SK-N-SH treated with all-trans-retinoic acid at 6 μM for 48 hours (cell line): Measurements from ENCODE around the gene B9D1.

Experiments used
- ATAC-seq: fragments of 200-7000 bp; cut with Tn5 transposase; 3 replicates; pipeline ENCODE4 v1.9.1; 2020; ENCODE audit warnings: mild to moderate bottlenecking, moderate library complexity
- ARNTL ChIP-seq: fragments of 450-650 bp; formaldehyde crosslinking; IDR thresholded peaks from 2 replicates; pipeline ENCODE4 v1.5.0; 2020; ENCODE audit warnings: low read depth, mild to moderate bottlenecking, moderate library complexity, borderline replicate concordance
- BACH2 ChIP-seq: fragments of 250-450 bp; sonication (Bioruptor Pico); IDR thresholded peaks from 2 replicates; pipeline ENCODE4 v1.9.0; 2021; ENCODE audit warnings: mild to moderate bottlenecking, borderline replicate concordance
- CREB5 ChIP-seq: fragments of 250-450 bp; sonication (Bioruptor Pico); IDR thresholded peaks from 2 replicates; pipeline ENCODE4 v1.5.1; 2020; ENCODE audit warnings: low read depth, mild to moderate bottlenecking, moderate library complexity
- CSRNP3 ChIP-seq: fragments of 250-450 bp; sonication (Bioruptor Pico); IDR thresholded peaks from 2 replicates; pipeline ENCODE4 v1.5.1; 2021; ENCODE audit warnings: mild to moderate bottlenecking, moderate library complexity
- ESRRG ChIP-seq: fragments of 250-450 bp; sonication (Bioruptor Pico); IDR thresholded peaks from 2 replicates; pipeline ENCODE4 v1.6.1; 2021; ENCODE audit warnings: mild to moderate bottlenecking
- GLIS3 ChIP-seq: fragments of 250-450 bp; sonication (Bioruptor Pico); IDR thresholded peaks from 2 replicates; pipeline ENCODE4 v1.5.0; 2020; ENCODE audit warnings: mild to moderate bottlenecking, moderate library complexity
- ISL1 ChIP-seq: fragments of 250-450 bp; sonication (Bioruptor Pico); IDR thresholded peaks from 2 replicates; pipeline ENCODE4 v2.1.2; 2022; ENCODE audit warnings: mild to moderate bottlenecking, moderate library complexity
- OSR1 ChIP-seq: fragments of 250-450 bp; sonication (Bioruptor Pico); IDR thresholded peaks from 2 replicates; pipeline ENCODE4 v1.8.0; 2022; ENCODE audit warnings: moderate library complexity, mild to moderate bottlenecking, inconsistent platforms
- PATZ1 ChIP-seq: fragments of 250-450 bp; sonication (Bioruptor Pico); IDR thresholded peaks from 2 replicates; pipeline ENCODE4 v1.8.0; 2020; ENCODE audit warnings: mild to moderate bottlenecking, moderate library complexity, borderline replicate concordance
- POU6F1 ChIP-seq: fragments of 250-450 bp; sonication (Bioruptor Pico); IDR thresholded peaks from 2 replicates; pipeline ENCODE4 v1.8.0; 2021; ENCODE audit warnings: low read depth, mild to moderate bottlenecking, moderate library complexity, borderline replicate concordance
- RARB ChIP-seq: fragments of 250-450 bp; sonication (Bioruptor Pico); IDR thresholded peaks from 2 replicates; pipeline ENCODE4 v1.8.0; 2021; ENCODE audit warnings: mild to moderate bottlenecking, moderate library complexity
- SNAI2 ChIP-seq: fragments of 250-450 bp; sonication (Bioruptor Pico); IDR thresholded peaks from 2 replicates; pipeline ENCODE4 v1.5.0; 2020; ENCODE audit warnings: mild to moderate bottlenecking, moderate library complexity
- TOX ChIP-seq: fragments of 250-450 bp; sonication (Bioruptor Pico); IDR thresholded peaks from 2 replicates; pipeline ENCODE4 v1.8.0; 2021; ENCODE audit warnings: mild to moderate bottlenecking, moderate library complexity, borderline replicate concordance
- TSHZ2 ChIP-seq: fragments of 250-450 bp; sonication (Bioruptor Pico); IDR thresholded peaks from 2 replicates; pipeline ENCODE4 v1.5.0; 2020; ENCODE audit warnings: mild to moderate bottlenecking, moderate library complexity
- ZC3H10 ChIP-seq: fragments of 250-450 bp; sonication (Bioruptor Pico); IDR thresholded peaks from 2 replicates; pipeline ENCODE4 v1.5.1; 2021; ENCODE audit warnings: mild to moderate bottlenecking, moderate library complexity
- ZFP3 ChIP-seq: fragments of 250-450 bp; sonication (Bioruptor Pico); IDR thresholded peaks from 2 replicates; pipeline ENCODE4 v1.5.0; 2020; ENCODE audit warnings: mild to moderate bottlenecking, moderate library complexity
- ZFP30 ChIP-seq: fragments of 450-650 bp; formaldehyde crosslinking; IDR thresholded peaks from 2 replicates; pipeline ENCODE4 v1.5.0; 2022; ENCODE audit warnings: mild to moderate bottlenecking, moderate library complexity
- ZNF565 ChIP-seq: fragments of 450-650 bp; formaldehyde crosslinking; conservative IDR thresholded peaks from 2 replicates; pipeline ENCODE4 v1.5.0; 2020; ENCODE audit warnings: low read depth, mild to moderate bottlenecking, moderate library complexity
- ZNF70 ChIP-seq: fragments of 450-650 bp; formaldehyde crosslinking; IDR thresholded peaks from 2 replicates; pipeline ENCODE4 v1.5.0; 2020; ENCODE audit warnings: mild to moderate bottlenecking, moderate library complexity
- ZNF8 ChIP-seq: fragments of 450-650 bp; formaldehyde crosslinking; IDR thresholded peaks from 2 replicates; pipeline ENCODE4 v1.5.0; 2020; ENCODE audit warnings: mild to moderate bottlenecking, moderate library complexity

The B9D1 gene

GRCh38 chr17:19408346-19408710 lies 45.8 kb upstream of the B9D1 start (continued):
- no peak for TF ChIP-seq PATZ1 (CRISPR knock-in tag)
- TF ChIP-seq, all 23 proteins: peak for 0

GRCh38 chr17:19407601-19408345 lies 45.2 kb upstream of the B9D1 start:
- no peak for TF ChIP-seq TSHZ2 (CRISPR knock-in tag)
- TF ChIP-seq ISL1 (CRISPR knock-in tag) = no peak
- TF ChIP-seq RARB (CRISPR knock-in tag) = no peak
- no peak for TF ChIP-seq BACH2 (CRISPR knock-in tag)
- ATAC-seq = no peak

- TF ChIP-seq ZNF8 (CRISPR knock-in tag) = no peak
- TF ChIP-seq TOX = no peak
- TF ChIP-seq CREB5 (CRISPR knock-in tag) = no peak
- TF ChIP-seq ESRRG = no peak
- TF ChIP-seq ZFP3 = no peak
- no peak for TF ChIP-seq ZFP30 (CRISPR knock-in tag)
- TF ChIP-seq CSRNP3 (CRISPR knock-in tag) = no peak
- TF ChIP-seq OSR1 (CRISPR knock-in tag) = no peak
- no peak for TF ChIP-seq TSHZ2 (CRISPR knock-in tag)
- TF ChIP-seq ZC3H10 (CRISPR knock-in tag) = no peak
- no peak for TF ChIP-seq ZNF70 (CRISPR knock-in tag)
- TF ChIP-seq RARB (CRISPR knock-in tag) = no peak
- no peak for TF ChIP-seq GLIS3 (CRISPR knock-in tag)
- TF ChIP-seq SNAI2 (CRISPR knock-in tag) = no peak
- no peak for TF ChIP-seq BACH2 (CRISPR knock-in tag)
- TF ChIP-seq PATZ1 (CRISPR knock-in tag) = no peak
- no peak for TF ChIP-seq ZNF565
- no peak for TF ChIP-seq ISL1 (CRISPR knock-in tag)
- no peak for TF ChIP-seq POU6F1 (CRISPR knock-in tag)
- no peak for TF ChIP-seq ARNTL (CRISPR knock-in tag)
- ATAC-seq = no peak
These were observed 42.6 kb upstream of the B9D1 start for GRCh38 chr17:19405114-19405513.
